Left lung (tissue), 10 donors: ENCODE data around the gene PGBD1. TPM values are rescaled to one million over a fixed set of nuclear protein-coding genes. Genes with fewer than 3 reads are reported as not detected.
"Not testable (repeated sequence)": the region's sequence is repeated elsewhere in the genome, so short reads cannot be mapped to it uniquely, and the experiment has no call there.

Experiments used
- ATAC-seq: fragments of 200-7000 bp; cut with Tn5 transposase; one replicate; pipeline ENCODE4 v1.9.1; 2020; ENCODE audit warnings: moderate library complexity
- DNase-seq, 4 donors: peaks; one replicate each; pipeline ENCODE4 v3.0.0-alpha.2; 2013 to 2020
- H3K27ac ChIP-seq, 2 donors: fragments of 200-600 bp; sonication (generic) in 1 of 2; one replicate each; pipeline versions ENCODE4 v1.5.0 to v1.8.0; 2020 to 2021
- H3K27me3 ChIP-seq, 2 donors: fragments of 200-600 bp; sonication (generic) in 1 of 2; one replicate each; pipeline versions ENCODE4 v1.5.0 to v1.8.0; 2020 to 2021
- H3K36me3 ChIP-seq, 2 donors: fragments of 200-600 bp; sonication (generic) in 1 of 2; one replicate each; pipeline versions ENCODE4 v1.5.0 to v1.8.0; 2020 to 2021
- H3K4me1 ChIP-seq, 2 donors: fragments of 200-600 bp; one replicate each; pipeline ENCODE4 v1.8.0; 2021
- H3K4me3 ChIP-seq, 2 donors: fragments of 200-600 bp; sonication (generic) in 1 of 2; one replicate each; pipeline versions ENCODE4 v1.5.0 to v1.8.0; 2020 to 2021; ENCODE audit warnings: mild to moderate bottlenecking in 1 of 2
- H3K9me3 ChIP-seq, 2 donors: fragments of 200-600 bp; sonication (generic) in 1 of 2; one replicate each; pipeline versions ENCODE4 v1.5.0 to v1.8.0; 2020 to 2021
- intact Hi-C, 2 donors: fragments of 100-400 bp; cut with DNase I; formaldehyde crosslinking; loops; one replicate each; pipeline versions ENCODE4 v1.11.2 to v1.14.2; 2022
- polyA plus RNA-seq, 6 donors: library from polyadenylated mRNA; unstranded; fragments of 120-200 nt; gene quantifications; one replicate each; pipeline ENCODE4 v1.2.1, GENCODE V29; 2013; ENCODE audit not compliant: insufficient read length in 6 of 6
- total RNA-seq, 2 donors: library from RNA; stranded (reverse); fragmentation: NEBNext Ultra II Directional; extraction: Animal tissue kit (Norgen Biotek cat#: 25700); gene quantifications; one replicate each; pipeline ENCODE4 v1.2.1, GENCODE V29; 2021
- TF ChIP-seq, protein P1 (sequence below), 2 donors: fragments of 200-600 bp; sonication (generic) in 1 of 2; IDR thresholded peaks; one replicate each; pipeline versions ENCODE4 v1.5.0 to v1.8.0; 2021; ENCODE audit warnings: antibody characterized with exemption in 2 of 2
- donor health status: DM: no; HTN: yes; CAD: no.
- donor health status: DM: no; HTN: no; CAD: no.

Gene PGBD1
- total and polyA plus RNA-seq, 8 donors = 3.8 to 15.3 (median 12.7) TPM

DNA sequence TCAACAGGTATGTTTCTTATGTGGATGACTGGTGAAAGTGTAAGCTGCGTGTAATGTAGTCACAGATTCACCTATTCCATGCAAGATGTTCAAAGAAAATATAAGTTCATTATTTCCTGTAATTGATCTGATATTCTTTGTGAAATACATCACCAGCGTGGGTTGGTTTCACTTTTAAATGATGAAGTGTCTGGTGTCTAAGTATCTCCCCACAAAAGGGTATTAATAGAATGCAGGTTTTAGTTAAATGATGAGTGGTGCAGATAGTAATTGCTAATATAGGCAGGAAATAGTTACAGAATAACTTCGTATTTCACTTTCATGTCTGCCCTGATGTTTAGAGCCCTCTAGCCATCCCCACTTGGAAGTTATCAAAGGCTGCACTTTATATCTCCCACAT, 22.2 kb downstream of the PGBD1 start:
- Histone ChIP-seq H3K4me1 (no peaks in the 10 kb centered on the region), H3K4me3 (no peak overlapping the region), H3K27ac (no peak overlapping the region), H3K9me3 (no peaks in the 10 kb centered on the region), H3K27me3 (no peaks in the 10 kb centered on the region), H3K36me3 (peaks cover 0 to 8% of the 10 kb centered on the region in 2 donors)
- intact Hi-C loops = no loop called here
- DNase-seq (no peak), ATAC-seq (no peak)
- TF ChIP-seq, protein P1, sequence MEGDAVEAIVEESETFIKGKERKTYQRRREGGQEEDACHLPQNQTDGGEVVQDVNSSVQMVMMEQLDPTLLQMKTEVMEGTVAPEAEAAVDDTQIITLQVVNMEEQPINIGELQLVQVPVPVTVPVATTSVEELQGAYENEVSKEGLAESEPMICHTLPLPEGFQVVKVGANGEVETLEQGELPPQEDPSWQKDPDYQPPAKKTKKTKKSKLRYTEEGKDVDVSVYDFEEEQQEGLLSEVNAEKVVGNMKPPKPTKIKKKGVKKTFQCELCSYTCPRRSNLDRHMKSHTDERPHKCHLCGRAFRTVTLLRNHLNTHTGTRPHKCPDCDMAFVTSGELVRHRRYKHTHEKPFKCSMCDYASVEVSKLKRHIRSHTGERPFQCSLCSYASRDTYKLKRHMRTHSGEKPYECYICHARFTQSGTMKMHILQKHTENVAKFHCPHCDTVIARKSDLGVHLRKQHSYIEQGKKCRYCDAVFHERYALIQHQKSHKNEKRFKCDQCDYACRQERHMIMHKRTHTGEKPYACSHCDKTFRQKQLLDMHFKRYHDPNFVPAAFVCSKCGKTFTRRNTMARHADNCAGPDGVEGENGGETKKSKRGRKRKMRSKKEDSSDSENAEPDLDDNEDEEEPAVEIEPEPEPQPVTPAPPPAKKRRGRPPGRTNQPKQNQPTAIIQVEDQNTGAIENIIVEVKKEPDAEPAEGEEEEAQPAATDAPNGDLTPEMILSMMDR (IDR thresholded peaks at IDR 0.05) = no peak

DNA sequence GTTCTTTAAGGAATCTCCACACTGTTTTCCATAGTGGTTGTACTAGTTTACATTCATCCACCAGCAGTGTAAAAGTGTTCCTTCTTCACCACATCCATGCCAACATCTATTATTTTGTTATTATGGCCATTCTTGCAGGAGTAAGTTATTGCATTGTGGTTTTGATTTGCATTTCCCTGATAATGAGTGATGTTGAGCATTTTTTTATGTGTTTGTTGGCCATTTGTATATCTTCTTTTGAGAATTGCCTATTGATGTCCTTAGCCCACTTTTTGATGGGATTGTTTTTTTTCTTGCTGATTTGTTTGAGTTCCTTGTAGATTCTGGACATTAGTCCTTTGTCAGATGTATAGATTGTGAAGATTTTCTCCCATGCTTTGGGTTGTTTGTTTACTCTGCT, 25.0 kb downstream of the PGBD1 start:
- H3K27ac ChIP-seq, H3K4me3 ChIP-seq, H3K27me3 ChIP-seq, intact Hi-C loops, H3K4me1 ChIP-seq, H3K9me3 ChIP-seq, ATAC-seq, DNase-seq, H3K36me3 ChIP-seq: not testable (repeated sequence)

DNA sequence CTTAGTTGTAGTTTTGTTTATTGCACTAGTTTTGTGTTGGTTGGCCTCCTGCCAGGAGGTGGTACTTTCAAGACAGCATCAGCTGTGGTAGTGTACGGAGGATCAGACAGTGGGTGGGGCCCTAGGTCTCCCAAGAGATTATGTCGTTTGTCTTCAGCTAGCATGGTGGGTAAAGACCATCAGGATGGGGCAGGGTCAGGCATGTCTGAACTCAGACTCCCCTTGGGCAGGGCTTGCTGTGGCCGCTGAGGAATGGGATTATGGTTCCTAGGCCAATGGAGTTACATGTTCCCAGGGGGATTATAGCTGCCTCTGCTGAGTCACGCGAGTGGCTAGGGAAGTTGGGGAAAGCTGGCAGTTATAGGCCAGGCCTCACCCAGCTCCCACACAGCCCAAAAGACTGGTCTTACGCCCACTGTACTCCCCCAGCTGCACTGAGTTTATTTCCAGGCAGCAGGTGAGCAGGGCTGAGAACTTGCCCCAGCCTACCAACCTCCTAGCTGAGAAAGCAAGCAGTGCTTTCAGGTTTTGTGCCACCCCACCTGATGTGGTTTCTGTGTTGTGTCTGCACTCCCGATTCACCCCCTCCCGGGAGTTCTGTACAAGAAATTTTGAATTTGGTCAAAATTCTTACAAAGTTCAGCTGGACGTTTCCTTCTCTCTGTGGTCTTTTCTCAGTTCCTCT, 29.9 kb downstream of the PGBD1 start:
- ATAC-seq = no peak
- intact Hi-C loops = no loop called here
- TF ChIP-seq, protein P1 (IDR thresholded peaks at IDR 0.05) = no peak

DNA sequence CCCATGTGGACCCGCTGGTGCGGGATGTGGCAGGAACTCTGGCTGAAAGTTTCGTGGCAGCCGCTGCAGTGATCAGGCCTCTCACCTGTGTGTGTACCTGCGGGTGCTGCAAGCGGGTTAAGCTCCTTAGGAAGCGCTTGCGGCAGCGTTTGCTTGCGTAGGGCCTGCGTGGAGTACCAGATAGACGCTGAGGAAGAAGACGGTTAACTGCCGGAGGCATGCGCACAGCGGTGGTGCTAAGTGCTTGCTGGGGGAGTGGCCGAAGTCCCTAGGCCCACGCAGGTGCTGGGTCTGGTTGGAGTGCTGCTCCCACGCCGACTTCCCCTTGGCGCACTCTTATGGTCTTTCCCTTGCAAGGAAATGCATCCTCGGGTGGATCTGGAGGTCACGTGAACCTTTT, 31.6 kb downstream of the PGBD1 start:
- no peaks in the 10 kb centered on the region for H3K4me1 ChIP-seq
- DNase-seq = peak in 1 of 4 donors; percentile 54
- no peaks in the 10 kb centered on the region for H3K27me3 ChIP-seq
- intact Hi-C loops = no loop called here
- H3K4me3 ChIP-seq = no peak overlapping the region
- H3K27ac ChIP-seq = no peak overlapping the region
- no peaks in the 10 kb centered on the region for H3K9me3 ChIP-seq
- H3K36me3 ChIP-seq = no peaks in the 10 kb centered on the region
- ATAC-seq = no peak
- TF ChIP-seq, protein P1 (IDR thresholded peaks at IDR 0.05) = no peak

More for the DNA sequence above, 29.9 kb downstream of the PGBD1 start:
- H3K4me3 ChIP-seq = no peak overlapping the region
- H3K4me1 ChIP-seq = no peaks in the 10 kb centered on the region
- H3K9me3 ChIP-seq = no peaks in the 10 kb centered on the region
- no peak overlapping the region for H3K27ac ChIP-seq
- H3K27me3 ChIP-seq = no peaks in the 10 kb centered on the region
- no peaks in the 10 kb centered on the region for H3K36me3 ChIP-seq
- DNase-seq = no peak

DNA sequence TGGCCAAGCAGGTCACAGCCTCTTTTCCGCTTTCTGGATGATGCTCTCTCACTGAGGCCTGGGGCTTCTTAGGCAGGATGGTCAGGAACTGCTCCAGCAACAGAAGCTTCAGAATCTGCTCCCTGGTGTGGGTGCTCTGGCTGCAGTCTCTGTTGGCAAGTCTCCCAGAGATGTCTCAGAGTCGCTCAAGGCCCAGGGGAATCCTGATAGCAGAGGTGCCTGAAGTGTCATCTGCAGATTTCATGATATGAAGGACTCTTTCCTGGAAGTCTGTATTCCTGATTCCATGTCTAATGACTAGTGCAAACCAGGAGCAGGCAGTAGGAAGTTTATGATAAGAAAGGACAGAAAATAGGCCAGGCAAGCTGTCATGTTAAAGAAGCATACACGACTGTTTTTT, 34.3 kb downstream of the PGBD1 start:
- no peaks in the 10 kb centered on the region for H3K9me3 ChIP-seq
- TF ChIP-seq, protein P1 (IDR thresholded peaks at IDR 0.05) = no peak
- no peak overlapping the region for H3K4me3 ChIP-seq
- H3K36me3 ChIP-seq = no peaks in the 10 kb centered on the region
- H3K27ac ChIP-seq = no peak overlapping the region
- H3K27me3 ChIP-seq = no peaks in the 10 kb centered on the region
- intact Hi-C loops = no loop called here
- DNase-seq (no peak), ATAC-seq (no peak)
- no peaks in the 10 kb centered on the region for H3K4me1 ChIP-seq

DNA sequence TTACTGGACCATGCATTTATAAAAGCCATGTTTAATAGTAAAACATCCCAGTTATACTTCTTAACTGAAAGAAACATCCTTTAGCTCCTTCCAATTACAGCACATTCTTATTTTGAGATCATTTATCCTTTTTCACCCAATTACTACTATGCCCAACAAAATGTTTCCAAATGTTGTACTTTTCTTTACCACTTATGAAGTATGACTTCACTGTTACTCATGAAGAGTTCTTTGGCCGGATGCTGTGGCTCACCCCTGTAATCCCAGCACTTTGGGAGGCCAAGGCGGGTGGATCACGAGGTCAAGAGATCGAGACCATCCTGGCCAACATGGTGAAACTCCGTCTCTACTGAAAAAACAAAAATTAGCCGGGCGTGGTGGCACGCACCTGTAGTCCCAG, 36.5 kb downstream of the PGBD1 start:
- ATAC-seq, H3K9me3 ChIP-seq, H3K4me3 ChIP-seq, H3K27ac ChIP-seq, intact Hi-C loops, H3K36me3 ChIP-seq, H3K4me1 ChIP-seq, DNase-seq, H3K27me3 ChIP-seq: not testable (repeated sequence)
